Loucy (cell line): ENCODE data around the gene KCNMA1.

Experiments used
- EZH2phosphoT487 ChIP-seq: fragments of 200-600 bp; IDR thresholded peaks from 2 replicates; pipeline ENCODE4 v1.6.1; 2018; ENCODE audit warnings: antibody characterized with exemption, mild to moderate bottlenecking, moderate library complexity, borderline replicate concordance
- TF ChIP-seq, protein P1 (sequence below): fragments of 200-600 bp; sonication (generic); conservative IDR thresholded peaks from 2 replicates; pipeline ENCODE4 v1.5.1; 2014; ENCODE audit warnings: mild to moderate bottlenecking, antibody characterized with exemption, low read length

DNA sequence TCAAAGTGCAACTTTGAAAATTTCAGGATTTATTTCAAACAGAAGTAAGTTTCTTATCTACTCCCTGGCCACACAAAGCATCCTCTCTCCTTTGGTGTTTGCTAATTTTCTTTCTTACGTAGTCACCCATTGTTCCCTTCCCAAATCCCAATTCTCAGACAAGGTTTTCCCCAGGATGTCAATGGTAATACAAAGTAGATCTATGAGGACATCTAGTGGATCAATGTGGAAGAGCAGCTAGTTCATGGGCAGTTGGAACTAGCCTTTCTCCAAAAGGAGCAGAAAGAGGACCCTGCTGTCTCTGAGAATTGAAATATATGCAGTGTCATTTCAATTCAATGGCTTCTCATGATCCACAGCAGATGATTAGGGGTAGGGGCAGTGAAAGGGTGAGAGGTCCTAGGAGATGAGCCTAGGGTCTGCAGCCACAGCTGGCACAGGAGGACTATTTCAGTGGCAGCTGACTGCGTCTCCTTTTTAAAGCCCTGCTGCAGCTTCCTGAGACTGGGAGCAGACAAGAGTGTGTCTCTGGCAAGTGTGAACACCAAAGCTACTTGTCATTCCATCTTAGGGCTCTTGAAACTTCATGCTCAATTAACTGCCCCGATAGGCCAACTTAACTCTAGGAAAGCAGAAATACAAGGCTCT lies 632.6 kb downstream of the KCNMA1 start:
- TF ChIP-seq, protein P1, sequence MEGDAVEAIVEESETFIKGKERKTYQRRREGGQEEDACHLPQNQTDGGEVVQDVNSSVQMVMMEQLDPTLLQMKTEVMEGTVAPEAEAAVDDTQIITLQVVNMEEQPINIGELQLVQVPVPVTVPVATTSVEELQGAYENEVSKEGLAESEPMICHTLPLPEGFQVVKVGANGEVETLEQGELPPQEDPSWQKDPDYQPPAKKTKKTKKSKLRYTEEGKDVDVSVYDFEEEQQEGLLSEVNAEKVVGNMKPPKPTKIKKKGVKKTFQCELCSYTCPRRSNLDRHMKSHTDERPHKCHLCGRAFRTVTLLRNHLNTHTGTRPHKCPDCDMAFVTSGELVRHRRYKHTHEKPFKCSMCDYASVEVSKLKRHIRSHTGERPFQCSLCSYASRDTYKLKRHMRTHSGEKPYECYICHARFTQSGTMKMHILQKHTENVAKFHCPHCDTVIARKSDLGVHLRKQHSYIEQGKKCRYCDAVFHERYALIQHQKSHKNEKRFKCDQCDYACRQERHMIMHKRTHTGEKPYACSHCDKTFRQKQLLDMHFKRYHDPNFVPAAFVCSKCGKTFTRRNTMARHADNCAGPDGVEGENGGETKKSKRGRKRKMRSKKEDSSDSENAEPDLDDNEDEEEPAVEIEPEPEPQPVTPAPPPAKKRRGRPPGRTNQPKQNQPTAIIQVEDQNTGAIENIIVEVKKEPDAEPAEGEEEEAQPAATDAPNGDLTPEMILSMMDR: peak; percentile 98
- no peak for TF ChIP-seq EZH2phosphoT487
